Measurements from ENCODE around the gene KCNJ18.
"Not testable (repeated sequence)": the region's sequence is repeated elsewhere in the genome, so short reads cannot be mapped to it uniquely, and the experiment has no call there.

Gene KCNJ18

GRCh38 chr17:21689604-21690003, 2.7 kb upstream of the KCNJ18 start:
- no peak overlapping the region for H3K27ac Mint-ChIP-seq
- H3K9me3 Mint-ChIP-seq = no peaks in the 10 kb centered on the region
- no peak overlapping the region for H3K4me3 Mint-ChIP-seq
- no peaks in the 10 kb centered on the region for H3K4me1 Mint-ChIP-seq (ENCODE audit: low read depth)
- no peaks in the 10 kb centered on the region for H3K27me3 Mint-ChIP-seq
- H3K36me3 Mint-ChIP-seq (ENCODE audit: low read depth) = no peaks in the 10 kb centered on the region

- H3K27ac Mint-ChIP-seq; H3K4me1 Mint-ChIP-seq (ENCODE audit: low read depth); H3K9me3 Mint-ChIP-seq; H3K36me3 Mint-ChIP-seq (ENCODE audit: low read depth); H3K27me3 Mint-ChIP-seq; H3K4me3 Mint-ChIP-seq: not testable (repeated sequence)
These were observed 1.5 kb upstream of the KCNJ18 start for GRCh38 chr17:21690811-21691210.

GRCh38 chr17:21691481-21691880, 842 bp upstream of the KCNJ18 start:
- not testable (repeated sequence) for H3K36me3 Mint-ChIP-seq (ENCODE audit: low read depth); H3K4me1 Mint-ChIP-seq (ENCODE audit: low read depth); H3K27ac Mint-ChIP-seq; H3K27me3 Mint-ChIP-seq; H3K9me3 Mint-ChIP-seq; H3K4me3 Mint-ChIP-seq

GRCh38 chr17:21692704-21693065, 362 bp downstream of the KCNJ18 start:
- H3K9me3 Mint-ChIP-seq; H3K27ac Mint-ChIP-seq; H3K36me3 Mint-ChIP-seq (ENCODE audit: low read depth); H3K4me3 Mint-ChIP-seq; H3K4me1 Mint-ChIP-seq (ENCODE audit: low read depth); H3K27me3 Mint-ChIP-seq: not testable (repeated sequence)

- H3K9me3 Mint-ChIP-seq; H3K4me3 Mint-ChIP-seq; H3K36me3 Mint-ChIP-seq (ENCODE audit: low read depth); H3K4me1 Mint-ChIP-seq (ENCODE audit: low read depth); H3K27ac Mint-ChIP-seq; H3K27me3 Mint-ChIP-seq: not testable (repeated sequence)
These were observed 1.1 kb downstream of the KCNJ18 start for GRCh38 chr17:21693391-21693796.

- not testable (repeated sequence) for H3K9me3 Mint-ChIP-seq; H3K27me3 Mint-ChIP-seq; H3K36me3 Mint-ChIP-seq (ENCODE audit: low read depth); H3K4me1 Mint-ChIP-seq (ENCODE audit: low read depth); H3K4me3 Mint-ChIP-seq; H3K27ac Mint-ChIP-seq
These were observed 1.6 kb downstream of the KCNJ18 start for GRCh38 chr17:21693937-21694336.

GRCh38 chr17:21696227-21696626, 3.9 kb downstream of the KCNJ18 start:
- not testable (repeated sequence) for H3K4me3 Mint-ChIP-seq; H3K4me1 Mint-ChIP-seq (ENCODE audit: low read depth); H3K27me3 Mint-ChIP-seq; H3K36me3 Mint-ChIP-seq (ENCODE audit: low read depth); H3K9me3 Mint-ChIP-seq; H3K27ac Mint-ChIP-seq

- not testable (repeated sequence) for H3K4me3 Mint-ChIP-seq; H3K27me3 Mint-ChIP-seq; H3K4me1 Mint-ChIP-seq (ENCODE audit: low read depth); H3K9me3 Mint-ChIP-seq; H3K27ac Mint-ChIP-seq; H3K36me3 Mint-ChIP-seq (ENCODE audit: low read depth)
These were observed 4.7 kb downstream of the KCNJ18 start for GRCh38 chr17:21696842-21697507.

- H3K4me3 Mint-ChIP-seq; H3K27me3 Mint-ChIP-seq; H3K27ac Mint-ChIP-seq; H3K36me3 Mint-ChIP-seq (ENCODE audit: low read depth); H3K9me3 Mint-ChIP-seq; H3K4me1 Mint-ChIP-seq (ENCODE audit: low read depth): not testable (repeated sequence)
These were observed 5.2 kb downstream of the KCNJ18 start for GRCh38 chr17:21697508-21697860.

GRCh38 chr17:21698437-21699075, 6.2 kb downstream of the KCNJ18 start:
- not testable (repeated sequence) for H3K27ac Mint-ChIP-seq; H3K4me1 Mint-ChIP-seq (ENCODE audit: low read depth)

GRCh38 chr17:21699124-21699523, 6.8 kb downstream of the KCNJ18 start:
- H3K4me3 Mint-ChIP-seq; H3K27ac Mint-ChIP-seq; H3K9me3 Mint-ChIP-seq; H3K4me1 Mint-ChIP-seq (ENCODE audit: low read depth); H3K36me3 Mint-ChIP-seq (ENCODE audit: low read depth); H3K27me3 Mint-ChIP-seq: not testable (repeated sequence)

More at GRCh38 chr17:21698437-21699075, 6.2 kb downstream of the KCNJ18 start:
- not testable (repeated sequence) for H3K4me3 Mint-ChIP-seq; H3K36me3 Mint-ChIP-seq (ENCODE audit: low read depth); H3K27me3 Mint-ChIP-seq; H3K9me3 Mint-ChIP-seq

- H3K9me3 Mint-ChIP-seq; H3K27ac Mint-ChIP-seq; H3K36me3 Mint-ChIP-seq (ENCODE audit: low read depth); H3K4me1 Mint-ChIP-seq (ENCODE audit: low read depth); H3K27me3 Mint-ChIP-seq; H3K4me3 Mint-ChIP-seq: not testable (repeated sequence)
These were observed 7.4 kb downstream of the KCNJ18 start for GRCh38 chr17:21699573-21700236.

GRCh38 chr17:21701090-21701489, 8.8 kb downstream of the KCNJ18 start:
- not testable (repeated sequence) for H3K4me3 Mint-ChIP-seq; H3K27me3 Mint-ChIP-seq; H3K9me3 Mint-ChIP-seq; H3K4me1 Mint-ChIP-seq (ENCODE audit: low read depth); H3K36me3 Mint-ChIP-seq (ENCODE audit: low read depth); H3K27ac Mint-ChIP-seq

GRCh38 chr17:21702029-21702428, 9.7 kb downstream of the KCNJ18 start:
- not testable (repeated sequence) for H3K36me3 Mint-ChIP-seq (ENCODE audit: low read depth); H3K4me1 Mint-ChIP-seq (ENCODE audit: low read depth); H3K27me3 Mint-ChIP-seq; H3K4me3 Mint-ChIP-seq; H3K27ac Mint-ChIP-seq; H3K9me3 Mint-ChIP-seq

- not testable (repeated sequence) for H3K9me3 Mint-ChIP-seq; H3K27ac Mint-ChIP-seq; H3K36me3 Mint-ChIP-seq (ENCODE audit: low read depth); H3K27me3 Mint-ChIP-seq; H3K4me3 Mint-ChIP-seq; H3K4me1 Mint-ChIP-seq (ENCODE audit: low read depth)
These were observed 10.2 kb downstream of the KCNJ18 start for GRCh38 chr17:21702521-21702920.

- not testable (repeated sequence) for H3K36me3 Mint-ChIP-seq (ENCODE audit: low read depth); H3K9me3 Mint-ChIP-seq; H3K4me1 Mint-ChIP-seq (ENCODE audit: low read depth); H3K27me3 Mint-ChIP-seq; H3K4me3 Mint-ChIP-seq; H3K27ac Mint-ChIP-seq
These were observed 10.8 kb downstream of the KCNJ18 start for GRCh38 chr17:21702940-21703640.
